Measurements from ENCODE around the gene NUDT16.

DNA sequence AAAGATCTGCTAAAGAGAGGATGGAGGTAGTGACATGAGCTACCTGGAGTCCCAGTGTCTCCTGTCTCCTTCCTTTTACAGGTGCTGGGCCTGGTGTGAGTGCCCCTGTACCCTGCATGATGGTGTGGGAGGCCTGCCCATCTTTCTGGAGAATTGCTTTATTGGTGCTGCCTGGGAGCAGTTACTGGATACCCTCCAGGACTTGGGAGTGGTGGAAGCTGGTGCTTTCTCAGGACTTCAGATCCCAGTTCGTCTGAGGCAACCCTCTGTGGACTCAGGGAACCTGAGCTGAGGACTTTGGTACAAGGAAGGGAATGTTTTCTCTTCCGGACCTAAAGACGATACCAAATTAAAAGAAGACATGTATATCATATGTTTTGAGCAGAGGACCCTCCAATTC is 18.3 kb upstream of the NUDT16 start:
- TF ChIP-seq POLR2AphosphoS5 (IDR thresholded peaks at IDR 0.05; ENCODE audit: borderline replicate concordance, low read depth, low read length): no peak
- no peak for TF ChIP-seq EZH2 (IDR thresholded peaks at IDR 0.05)
